ENCODE results near the gene TYRO3.

Gene TYRO3

DNA sequence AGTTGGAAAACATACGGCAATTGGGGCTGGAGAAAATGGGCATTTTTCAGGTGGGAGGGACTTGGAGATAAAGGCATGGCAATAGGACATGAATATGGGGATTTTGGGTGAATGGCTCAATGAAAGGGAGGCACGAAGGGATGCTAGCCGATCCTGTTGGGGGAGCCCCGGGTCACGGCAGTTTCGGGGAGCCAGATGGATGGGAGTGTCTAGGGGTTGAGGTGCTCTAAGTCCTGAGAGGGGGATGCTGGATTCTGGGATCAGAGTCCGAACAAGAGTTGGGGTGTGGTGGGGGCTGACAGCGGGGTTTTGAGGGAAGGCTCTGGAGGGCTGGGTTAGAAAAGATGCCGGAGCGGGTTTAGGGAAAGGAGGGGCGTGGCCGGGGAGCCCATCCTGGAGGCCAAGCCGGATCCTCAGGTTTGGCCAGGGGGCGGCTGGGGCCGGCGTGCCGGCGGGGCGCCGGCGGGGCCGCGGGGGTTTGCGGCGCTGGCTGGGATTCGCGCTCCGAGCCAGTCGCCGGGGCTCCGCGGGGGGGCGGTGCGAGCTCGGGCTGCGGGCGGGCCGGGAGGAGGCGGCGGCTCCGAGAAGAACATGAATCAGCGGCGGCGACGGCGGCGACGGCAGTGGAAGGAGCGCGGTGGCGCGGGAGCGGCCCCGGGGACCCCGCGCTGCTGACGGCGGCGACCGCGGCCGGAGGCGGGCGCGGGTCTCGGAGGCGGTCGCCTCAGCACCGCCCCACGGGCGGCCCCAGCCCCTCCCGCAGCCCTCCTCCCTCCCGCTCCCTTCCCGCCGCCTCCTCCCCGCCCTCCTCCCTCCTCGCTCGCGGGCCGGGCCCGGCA lies at the start of gene TYRO3:
Gene TYRO3, plus strand, starts transcription at position 813 of the 839 bp plus-strand sequence. CDS start 46 bp downstream, outside the sequence.
- DNase-seq (ENCODE audit: low read depth in 2 of 2, low spot score in 1 of 2) = peak; percentile 29 to 49

DNA sequence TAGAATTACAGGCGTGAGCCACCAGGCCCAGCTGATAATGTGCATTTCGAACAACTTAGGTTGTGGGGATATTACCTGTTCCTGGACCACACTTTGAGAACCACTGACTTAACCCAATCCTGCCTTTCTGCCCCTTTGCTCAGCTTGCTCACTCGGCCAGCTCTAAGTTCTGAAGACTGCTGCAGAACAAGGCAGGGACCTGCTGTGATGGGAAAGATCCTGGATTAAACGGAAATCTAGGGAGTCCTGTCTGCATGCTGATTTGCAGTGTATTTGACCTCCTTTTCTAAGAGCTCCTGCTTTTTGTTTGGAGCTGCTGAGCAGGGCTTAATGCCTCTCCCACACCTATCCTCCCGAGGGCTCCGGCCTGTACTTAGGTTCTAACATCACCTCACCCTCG lies 48.3 kb upstream of the TYRO3 start:
- DNase-seq (ENCODE audit: low read depth in 2 of 2, low spot score in 1 of 2) = no peak

DNA sequence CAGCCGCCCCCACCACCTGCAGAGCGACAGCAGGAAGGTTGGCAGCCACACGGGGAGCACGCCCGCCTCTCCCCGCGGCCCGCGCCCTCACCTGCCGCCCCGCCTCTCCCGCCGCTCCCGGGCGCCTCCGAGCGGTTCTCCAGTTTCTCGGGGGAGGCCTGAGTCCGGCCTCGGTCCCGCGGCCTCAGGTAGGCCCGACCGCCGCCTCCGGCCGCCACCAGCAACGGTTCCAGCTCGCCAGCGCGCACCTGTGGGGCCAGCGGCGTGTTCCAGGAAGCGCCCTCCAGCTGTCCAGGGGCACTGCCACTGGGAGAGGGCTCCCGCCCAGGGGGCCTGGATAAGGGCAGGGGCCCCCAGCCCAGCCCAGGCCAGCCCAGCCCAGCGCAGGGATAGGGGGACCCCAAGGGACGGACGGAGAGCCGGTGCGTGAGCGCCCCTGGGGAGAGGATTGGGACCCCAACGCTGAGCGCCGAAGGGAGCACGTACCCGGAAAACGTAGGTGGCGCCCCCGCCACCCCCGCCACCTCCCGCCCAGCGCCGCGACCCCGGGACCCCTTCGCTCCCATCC lies 47.6 kb upstream of the TYRO3 start:
- DNase-seq (ENCODE audit: low read depth in 2 of 2, low spot score in 1 of 2) = no peak

DNA sequence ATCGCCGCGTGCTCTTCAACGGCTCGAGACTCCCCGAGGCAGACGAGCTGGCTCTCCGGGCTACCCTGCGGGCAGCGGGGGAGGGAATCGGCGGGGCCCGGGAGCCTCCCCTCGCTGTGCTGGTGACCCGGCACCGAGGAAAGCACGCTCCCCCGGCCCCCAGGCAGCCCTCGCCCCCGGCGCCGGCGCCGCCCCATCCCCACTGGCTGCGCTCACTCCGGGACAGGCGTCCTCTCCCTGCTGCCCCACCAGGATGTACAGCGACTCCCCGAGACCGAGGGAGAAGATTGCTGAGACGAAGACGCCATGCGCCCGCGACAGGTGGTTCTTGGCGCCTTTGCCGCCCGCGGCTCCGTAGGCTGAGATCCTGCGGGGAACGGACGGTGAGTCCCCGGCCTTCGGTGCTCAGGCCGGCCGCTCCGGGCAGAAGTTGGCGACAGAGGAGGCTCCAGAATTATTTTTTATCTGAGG lies 47.1 kb upstream of the TYRO3 start:
- DNase-seq (ENCODE audit: low read depth in 2 of 2, low spot score in 1 of 2) = no peak

DNA sequence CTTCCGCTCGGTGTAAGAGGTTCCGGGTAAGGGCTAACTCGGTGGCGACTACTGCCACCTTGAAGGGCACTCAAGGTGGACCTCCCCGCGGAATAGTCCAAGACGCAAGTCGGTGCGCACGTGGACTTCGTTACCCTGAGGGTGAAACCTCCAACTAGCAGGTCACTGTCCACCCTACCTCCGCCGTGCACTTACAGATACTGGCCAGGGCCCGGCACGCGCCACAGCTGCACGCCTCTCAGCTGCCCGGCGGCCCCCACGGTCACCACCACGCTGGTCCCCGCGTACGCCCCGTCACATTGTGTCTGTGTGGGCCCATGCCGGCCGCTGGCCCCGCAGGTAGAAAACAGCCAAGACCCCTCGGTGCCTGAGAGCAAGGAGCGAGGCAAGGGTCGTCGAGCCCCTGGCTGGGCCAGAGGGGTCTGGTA lies 46.5 kb upstream of the TYRO3 start:
- DNase-seq (ENCODE audit: low read depth in 2 of 2, low spot score in 1 of 2) = no peak

DNA sequence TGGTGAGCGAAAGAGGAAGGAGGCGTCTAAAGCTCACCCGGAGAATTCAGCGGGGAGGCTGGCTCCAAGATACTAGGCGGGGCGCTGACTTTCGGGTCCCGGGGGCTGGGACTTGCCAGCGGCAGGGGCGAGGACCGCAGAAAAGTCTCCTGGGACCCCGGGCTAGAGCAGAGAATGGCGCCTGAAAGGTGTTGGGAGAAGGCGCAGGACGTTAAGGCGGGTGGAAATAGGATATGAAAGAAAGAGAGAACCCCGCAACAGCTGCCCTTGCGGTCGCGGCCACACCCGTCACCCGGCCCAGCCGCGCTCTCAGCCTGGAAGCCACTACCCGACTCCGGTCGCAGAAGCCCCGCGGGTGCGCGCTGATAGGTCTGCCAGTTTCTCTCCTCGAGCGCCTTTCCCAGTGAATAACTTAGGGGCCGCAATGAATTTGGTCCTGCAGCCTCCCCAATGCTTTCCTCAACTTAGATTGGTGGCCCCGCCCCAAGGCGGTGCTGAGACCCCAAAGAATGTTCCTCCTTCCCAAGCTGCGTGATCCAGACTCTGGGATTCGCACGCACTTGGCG lies 46.0 kb upstream of the TYRO3 start:
- DNase-seq (ENCODE audit: low read depth in 2 of 2, low spot score in 1 of 2) = no peak

DNA sequence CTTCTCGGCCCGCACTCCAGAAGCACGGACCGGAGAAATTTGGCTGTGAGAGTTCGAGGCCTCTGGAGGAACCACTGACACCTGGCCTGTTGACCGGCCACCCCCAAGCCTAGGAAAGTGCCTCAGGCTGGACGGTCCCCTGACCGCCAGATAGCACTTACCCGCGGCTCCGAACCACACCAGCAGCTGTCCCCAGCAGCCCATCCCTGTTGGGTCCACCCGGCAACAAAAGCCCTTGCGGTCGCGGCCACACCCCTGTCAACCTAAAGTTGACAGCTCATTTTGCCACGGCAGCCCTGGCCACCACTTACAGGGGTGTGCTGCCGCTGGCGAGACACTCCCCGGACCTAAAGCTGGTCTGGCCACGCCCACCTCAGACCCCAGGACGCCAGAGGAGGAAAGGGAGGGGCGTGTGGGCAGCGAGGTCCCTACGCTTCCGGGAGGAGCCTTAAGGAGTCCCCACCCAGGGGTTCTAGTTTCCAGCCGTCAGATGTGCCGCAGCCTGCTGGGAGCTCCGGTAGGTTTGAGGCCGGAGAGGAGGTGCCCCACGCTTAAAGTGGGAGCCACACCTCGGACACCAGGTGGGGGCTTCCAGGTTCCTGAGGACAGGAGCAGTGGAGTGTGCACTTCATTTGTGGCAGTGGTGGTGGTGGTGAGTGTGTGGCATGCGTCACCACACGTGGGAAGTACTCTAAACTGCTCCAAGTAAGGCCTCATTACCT lies 45.3 kb upstream of the TYRO3 start, which contains the start of gene LTK:
Gene LTK, minus strand, starts transcription at position 322 of the 722 bp plus-strand sequence. Its CDS starts 118 bp downstream, at position 204.
- DNase-seq (ENCODE audit: low read depth in 2 of 2, low spot score in 1 of 2) = no peak

DNA sequence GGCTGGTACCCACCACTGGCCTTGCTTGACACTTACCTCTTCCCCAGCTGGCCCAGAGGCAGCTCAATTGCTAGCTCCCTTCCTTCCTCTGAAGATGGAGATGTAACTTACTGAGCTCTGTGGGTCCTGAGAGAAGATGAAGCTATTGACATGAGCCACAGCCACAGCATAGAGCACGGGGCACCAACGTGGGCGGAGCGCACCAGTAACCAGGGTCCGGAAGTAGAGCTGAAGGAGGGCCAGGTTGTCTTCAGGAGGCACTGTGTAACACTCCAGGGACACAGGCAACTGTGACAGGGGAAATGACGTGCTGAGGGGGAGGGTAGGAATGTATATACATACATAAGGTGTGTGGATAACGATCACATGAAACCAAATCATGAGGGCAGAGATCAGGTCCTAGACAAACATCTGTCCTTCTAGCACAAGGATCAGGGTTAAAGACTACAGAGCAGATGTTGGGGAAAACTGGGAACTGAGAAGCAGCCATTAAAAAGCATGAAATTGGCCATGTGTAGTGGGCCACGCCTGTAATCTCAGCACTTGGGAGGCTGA lies 41.0 kb upstream of the TYRO3 start:
- DNase-seq (ENCODE audit: low read depth in 2 of 2, low spot score in 1 of 2) = no peak

DNA sequence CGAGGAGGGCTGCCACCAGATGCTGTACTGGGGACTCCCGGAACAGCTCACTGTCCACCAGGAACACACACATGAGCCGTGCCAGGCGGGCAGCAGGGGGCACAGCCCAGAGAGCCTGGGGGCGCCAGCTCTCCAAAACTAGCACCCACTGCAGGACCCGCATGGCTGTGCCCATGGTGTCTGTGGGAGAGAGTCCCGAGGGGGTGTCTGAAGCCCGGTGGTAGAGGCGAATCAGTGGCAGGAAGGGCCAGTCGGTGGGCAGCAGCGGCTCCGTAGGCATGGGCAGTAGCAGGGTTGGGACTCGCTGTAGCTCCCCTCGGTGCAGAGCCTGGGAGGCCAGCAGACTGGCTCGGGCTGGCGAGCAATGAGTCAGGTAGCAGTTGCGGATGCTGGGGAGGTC lies 38.4 kb upstream of the TYRO3 start:
- DNase-seq (ENCODE audit: low read depth in 2 of 2, low spot score in 1 of 2) = no peak

DNA sequence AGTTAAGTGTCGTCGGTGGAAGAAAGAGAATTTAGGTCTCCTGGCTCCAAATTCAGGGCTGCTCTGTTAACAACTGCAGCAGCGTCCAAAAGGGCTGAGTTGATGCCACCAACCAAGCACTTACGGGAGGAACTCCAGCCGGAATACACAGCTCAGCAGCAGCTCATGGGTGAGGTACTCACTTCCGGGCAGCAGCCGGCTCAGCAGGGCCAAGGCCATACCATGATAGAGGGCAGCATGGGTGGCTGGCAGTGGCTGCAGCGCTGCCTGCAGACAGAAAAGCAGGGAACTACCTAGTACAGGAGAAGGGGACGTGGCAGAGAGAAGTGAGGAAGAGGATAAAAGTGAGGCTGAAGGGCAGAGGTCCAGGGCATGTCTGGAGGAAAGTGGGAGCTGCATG lies 37.4 kb upstream of the TYRO3 start:
- DNase-seq (ENCODE audit: low read depth in 2 of 2, low spot score in 1 of 2) = no peak

DNA sequence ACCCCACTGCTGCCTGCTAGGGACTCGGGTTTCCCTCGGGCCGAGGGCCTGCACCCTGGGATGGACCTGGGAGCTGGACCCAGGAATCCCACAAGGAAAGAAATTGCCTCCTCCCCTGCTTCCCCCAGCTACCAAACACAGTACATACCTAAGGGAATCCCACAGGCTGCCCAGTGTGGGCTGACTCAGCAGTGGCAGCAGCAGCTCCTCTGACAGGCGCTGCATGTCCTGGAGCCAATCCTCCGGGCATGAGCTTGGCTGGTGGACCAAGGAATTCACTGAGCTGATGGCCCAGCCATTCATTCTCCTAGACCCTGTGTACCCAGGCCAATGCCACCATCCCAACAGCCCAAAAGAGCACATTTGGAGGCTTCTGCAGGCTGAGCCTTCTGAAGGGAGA lies 35.9 kb upstream of the TYRO3 start:
- DNase-seq (ENCODE audit: low read depth in 2 of 2, low spot score in 1 of 2) = no peak

DNA sequence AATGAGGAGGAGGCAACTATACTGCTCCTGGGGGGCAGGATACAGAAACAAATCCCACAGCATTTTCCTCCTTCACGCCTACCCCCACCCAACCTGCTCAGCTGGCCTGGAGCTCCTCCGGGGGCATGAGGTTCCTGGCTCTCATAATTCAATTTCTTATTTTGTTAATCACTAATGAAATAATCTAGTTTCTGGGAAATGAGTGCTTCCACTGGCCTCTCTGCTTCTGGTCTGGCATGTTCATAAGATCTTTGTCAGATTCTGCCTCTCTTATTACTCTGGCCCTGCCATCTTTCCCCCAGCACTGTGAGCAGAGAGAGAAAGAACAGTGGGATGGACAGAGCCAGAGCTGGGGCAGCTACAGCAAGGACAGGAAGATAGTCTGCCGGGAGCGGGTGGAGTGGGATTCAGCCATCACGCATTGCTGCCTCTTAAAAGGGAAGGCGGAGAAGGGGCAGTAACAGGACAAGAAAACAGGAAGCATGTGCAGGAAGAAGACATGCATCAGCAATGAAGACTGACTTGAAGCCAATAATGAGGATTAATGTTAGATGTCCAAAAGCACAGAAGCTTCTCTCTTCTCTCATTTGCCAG lies 28.6 kb upstream of the TYRO3 start:
- DNase-seq (ENCODE audit: low read depth in 2 of 2, low spot score in 1 of 2) = no peak

- DNase-seq (ENCODE audit: low read depth in 2 of 2, low spot score in 1 of 2) = no peak
Measured at GRCh38 chr15:41535544-41535943, 23.5 kb upstream of the TYRO3 start.

GRCh38 chr15:41536866-41537265 lies 22.1 kb upstream of the TYRO3 start:
- no peak for DNase-seq (ENCODE audit: low read depth in 2 of 2, low spot score in 1 of 2)

- no peak for DNase-seq (ENCODE audit: low read depth in 2 of 2, low spot score in 1 of 2)
Measured at GRCh38 chr15:41543521-41543870, 15.5 kb upstream of the TYRO3 start.

DNA sequence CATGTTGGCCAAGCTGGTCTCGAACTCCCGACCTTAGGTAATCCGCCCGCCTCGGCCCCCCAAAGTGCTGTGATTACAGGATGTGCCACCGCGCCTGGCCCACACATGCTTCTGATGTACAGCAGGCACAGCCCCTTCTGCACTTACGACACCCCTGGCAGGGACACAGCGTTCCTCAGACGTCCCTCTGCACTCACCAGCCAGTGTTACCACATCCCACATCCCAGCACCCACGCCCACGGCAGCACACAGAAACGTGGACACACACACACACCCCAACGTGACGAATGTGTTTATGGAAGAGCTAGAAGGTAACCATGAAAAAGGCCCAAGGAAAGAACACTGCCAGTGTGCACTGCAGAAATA lies 14.4 kb upstream of the TYRO3 start:
- no peak for DNase-seq (ENCODE audit: low read depth in 2 of 2, low spot score in 1 of 2)

DNA sequence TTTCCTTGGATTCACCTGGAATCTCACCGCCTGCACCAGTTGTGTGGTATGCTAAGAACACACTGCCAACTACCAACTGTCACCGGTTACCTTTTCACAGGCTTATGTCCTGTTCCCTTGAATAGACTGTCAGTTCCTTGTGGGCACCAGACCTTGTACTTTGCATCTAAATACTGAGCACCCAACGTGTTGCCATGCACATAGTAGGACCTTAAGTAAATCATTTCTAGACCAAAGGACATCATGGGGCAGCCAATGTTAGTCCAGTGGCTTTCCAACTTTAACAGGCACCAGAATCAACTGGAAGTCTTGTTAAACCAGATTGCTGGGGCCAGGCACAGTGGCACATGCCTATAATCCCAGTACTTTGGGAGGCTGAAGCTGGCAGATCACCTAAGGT lies 13.8 kb upstream of the TYRO3 start:
- DNase-seq (ENCODE audit: low read depth in 2 of 2, low spot score in 1 of 2) = no peak

GRCh38 chr15:41546851-41547786 lies 11.9 kb upstream of the TYRO3 start:
- no peak for DNase-seq (ENCODE audit: low read depth in 2 of 2, low spot score in 1 of 2)

DNA sequence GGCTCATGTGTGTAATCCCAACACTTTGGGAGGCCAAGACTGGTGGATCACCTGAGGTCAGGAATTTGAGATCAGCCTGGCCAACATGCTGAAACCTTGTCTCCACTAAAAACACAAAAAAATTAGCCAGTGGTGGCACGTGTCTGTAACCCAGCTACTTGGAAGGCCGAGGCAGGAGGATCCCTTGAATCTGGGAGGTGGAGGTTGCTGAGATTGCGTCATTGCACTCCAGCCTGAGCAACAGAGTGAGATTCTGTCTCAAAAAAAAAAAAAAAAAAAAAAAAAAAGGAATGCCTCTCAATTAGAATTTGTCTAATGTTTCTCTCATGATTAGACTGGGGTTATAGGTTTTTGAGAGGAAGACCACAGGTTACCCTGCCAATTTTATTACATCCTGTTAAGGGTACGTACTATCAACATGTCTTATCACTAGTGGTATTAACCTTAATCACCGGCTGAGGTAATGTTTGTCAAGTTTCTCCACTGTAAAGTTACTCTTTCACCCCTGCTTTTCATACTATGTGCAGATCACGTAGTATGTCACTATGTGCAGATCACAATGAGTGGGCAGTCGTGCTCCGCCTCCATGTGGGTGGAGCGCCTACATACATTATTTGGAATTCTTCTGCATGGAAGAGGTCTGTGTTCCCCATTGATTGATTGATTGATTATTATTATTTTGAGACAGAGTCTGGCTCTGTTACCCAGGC lies 8.8 kb upstream of the TYRO3 start:
- no peak for DNase-seq (ENCODE audit: low read depth in 2 of 2, low spot score in 1 of 2)

Measured in stimulated activated CD8-positive, alpha-beta memory T cell treated with anti-CD3 and anti-CD28 coated beads, Interleukin-4, amount 100 ng/mL, for 1 hour (primary cell).